Measurements from ENCODE around the gene ZNF618. TPM values are rescaled to one million over a fixed set of nuclear protein-coding genes. Genes with fewer than 3 reads are reported as not detected.

ZNF618 gene
- total RNA-seq, 1 experiment from 2014 or later, result 29.4 TPM

GRCh38 chr9:114051281-114051680 is 175.2 kb downstream of the ZNF618 start:
- Histone ChIP-seq H3K27me3 (replicated peaks; ENCODE audit: insufficient read depth, low read depth, low read length, poor library complexity) (no peaks in the 10 kb centered on the region), H3K27ac (ENCODE audit: low read depth, low read length, poor library complexity, severe bottlenecking) (no peak overlapping the region), H3K4me1 (ENCODE audit: insufficient read depth, low read length, poor library complexity, severe bottlenecking) (no peaks in the 10 kb centered on the region), H3K36me3 (ENCODE audit: insufficient read depth, low read length, poor library complexity, severe bottlenecking) (peaks cover 11% of the 10 kb centered on the region), H3K4me3 (ENCODE audit: low read depth, low read length, poor library complexity, severe bottlenecking) (no peak overlapping the region), H3K9me3 (ENCODE audit: low read depth, low read length, poor library complexity, severe bottlenecking) (no peaks in the 10 kb centered on the region)
- CTCF ChIA-PET, result no interaction called here
- no peak for DNase-seq (ENCODE audit: low spot score)
- POLR2A ChIA-PET (ENCODE audit: low non-redundant PET), result no interaction called here
- intact Hi-C loops (cut with micrococcal nuclease; ENCODE audit: unreplicated experiment), result no loop called here
- TF ChIP-seq CTCF (conservative IDR thresholded peaks at IDR 0.05; ENCODE audit: low read depth, low read length) (no peak), EZH2 (IDR thresholded peaks at IDR 0.05; ENCODE audit: borderline replicate concordance, low read depth, low read length, poor library complexity, severe bottlenecking) (no peak)
- no TSS peak for BruUV-seq (replicated peaks)

GRCh38 chr9:114051706-114052105 is 175.6 kb downstream of the ZNF618 start:
- POLR2A ChIA-PET (ENCODE audit: low non-redundant PET), result no interaction called here

GRCh38 chr9:114053246-114054005 is 177.3 kb downstream of the ZNF618 start:
- TF ChIP-seq CTCF (conservative IDR thresholded peaks at IDR 0.05; ENCODE audit: low read depth, low read length), result no peak
- TF ChIP-seq EZH2 (IDR thresholded peaks at IDR 0.05; ENCODE audit: borderline replicate concordance, low read depth, low read length, poor library complexity, severe bottlenecking), result no peak
- no peaks in the 10 kb centered on the region for H3K4me1 ChIP-seq (ENCODE audit: insufficient read depth, low read length, poor library complexity, severe bottlenecking)
- H3K9me3 ChIP-seq (ENCODE audit: low read depth, low read length, poor library complexity, severe bottlenecking), result no peaks in the 10 kb centered on the region
- no peaks in the 10 kb centered on the region for H3K27me3 ChIP-seq (replicated peaks; ENCODE audit: insufficient read depth, low read depth, low read length, poor library complexity)
- no TSS peak for BruUV-seq (replicated peaks)
- CTCF ChIA-PET, result no interaction called here
- intact Hi-C loops (cut with micrococcal nuclease; ENCODE audit: unreplicated experiment), result no loop called here
- no peak overlapping the region for H3K27ac ChIP-seq (ENCODE audit: low read depth, low read length, poor library complexity, severe bottlenecking)
- no peak for DNase-seq (ENCODE audit: low spot score)
- peaks cover 5% of the 10 kb centered on the region for H3K36me3 ChIP-seq (ENCODE audit: insufficient read depth, low read length, poor library complexity, severe bottlenecking)
- POLR2A ChIA-PET (ENCODE audit: low non-redundant PET), result no interaction called here
- no peak overlapping the region for H3K4me3 ChIP-seq (ENCODE audit: low read depth, low read length, poor library complexity, severe bottlenecking)

More at GRCh38 chr9:114051706-114052105, 175.6 kb downstream of the ZNF618 start:
- Histone ChIP-seq H3K36me3 (ENCODE audit: insufficient read depth, low read length, poor library complexity, severe bottlenecking) (peaks cover 11% of the 10 kb centered on the region), H3K9me3 (ENCODE audit: low read depth, low read length, poor library complexity, severe bottlenecking) (no peaks in the 10 kb centered on the region), H3K4me1 (ENCODE audit: insufficient read depth, low read length, poor library complexity, severe bottlenecking) (no peaks in the 10 kb centered on the region), H3K4me3 (ENCODE audit: low read depth, low read length, poor library complexity, severe bottlenecking) (no peak overlapping the region), H3K27me3 (replicated peaks; ENCODE audit: insufficient read depth, low read depth, low read length, poor library complexity) (no peaks in the 10 kb centered on the region), H3K27ac (ENCODE audit: low read depth, low read length, poor library complexity, severe bottlenecking) (no peak overlapping the region)
- intact Hi-C loops (cut with micrococcal nuclease; ENCODE audit: unreplicated experiment), result no loop called here
- BruUV-seq (replicated peaks), result TSS peak; percentile 6
- CTCF ChIA-PET, result no interaction called here
- DNase-seq (ENCODE audit: low spot score), result no peak
- TF ChIP-seq CTCF (conservative IDR thresholded peaks at IDR 0.05; ENCODE audit: low read depth, low read length) (no peak), EZH2 (IDR thresholded peaks at IDR 0.05; ENCODE audit: borderline replicate concordance, low read depth, low read length, poor library complexity, severe bottlenecking) (no peak)

All from A673 (cell line).